Astrocyte of the cerebellum (primary cell): ENCODE results near the gene WDR62.
"Not testable (repeated sequence)": the region's sequence is repeated elsewhere in the genome, so short reads cannot be mapped to it uniquely, and the experiment has no call there.

Experiments used
- DNase-seq: peaks from one replicate; pipeline ENCODE4 v3.0.0-alpha.2; 2011; ENCODE audit warnings: low read depth
- H3K4me3 ChIP-seq: 2 replicates; pipeline ENCODE4 v1.5.1; 2011; ENCODE audit warnings: mild to moderate bottlenecking, low read depth, low read length, moderate library complexity
- CTCF ChIP-seq: IDR thresholded peaks from 2 replicates; pipeline ENCODE4 v1.5.1; 2012; ENCODE audit warnings: low read length, low read depth, moderate library complexity, mild to moderate bottlenecking; ENCODE audit errors: missing control alignments
- in situ Hi-C: cut with HindIII; loops from 2 replicates; pipeline ENCODE4 v1.10.0; 2017; ENCODE audit warnings: low sequenced_read_pairs

Gene WDR62

DNA sequence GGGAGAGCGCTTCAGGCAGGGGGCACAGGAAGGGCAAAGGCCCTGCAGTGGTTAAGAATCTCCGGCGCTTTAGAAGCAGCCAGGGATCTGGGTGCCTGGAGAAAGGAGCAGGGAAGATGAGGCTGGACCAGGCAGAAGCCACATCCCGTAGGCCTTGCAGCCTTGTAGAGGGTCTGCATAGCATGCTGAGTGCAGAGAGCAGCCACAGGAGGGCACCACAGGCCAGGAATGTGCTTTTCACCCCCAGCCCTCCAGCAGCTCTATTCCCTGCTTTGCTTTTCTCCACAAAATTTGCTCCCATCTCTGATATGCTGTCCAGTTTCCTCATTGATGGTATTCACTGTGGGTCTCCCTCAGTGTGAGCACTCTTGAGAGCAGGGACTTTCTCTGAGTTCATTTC lies 5.7 kb downstream of the WDR62 start:
- H3K4me3 ChIP-seq = no peak overlapping the region
- peak; percentile 81 for TF ChIP-seq CTCF
- in situ Hi-C loops = no loop called here
- peak; percentile 40 for DNase-seq

- H3K4me3 ChIP-seq = no peak overlapping the region
- no peak for DNase-seq
- in situ Hi-C loops = no loop called here
- TF ChIP-seq CTCF = no peak
Observed at GRCh38 chr19:36061367-36061766, 6.7 kb downstream of the WDR62 start.

- no peak overlapping the region for H3K4me3 ChIP-seq
- TF ChIP-seq CTCF = no peak
- no peak for DNase-seq
Observed at GRCh38 chr19:36064826-36065225, 10.1 kb downstream of the WDR62 start.

DNA sequence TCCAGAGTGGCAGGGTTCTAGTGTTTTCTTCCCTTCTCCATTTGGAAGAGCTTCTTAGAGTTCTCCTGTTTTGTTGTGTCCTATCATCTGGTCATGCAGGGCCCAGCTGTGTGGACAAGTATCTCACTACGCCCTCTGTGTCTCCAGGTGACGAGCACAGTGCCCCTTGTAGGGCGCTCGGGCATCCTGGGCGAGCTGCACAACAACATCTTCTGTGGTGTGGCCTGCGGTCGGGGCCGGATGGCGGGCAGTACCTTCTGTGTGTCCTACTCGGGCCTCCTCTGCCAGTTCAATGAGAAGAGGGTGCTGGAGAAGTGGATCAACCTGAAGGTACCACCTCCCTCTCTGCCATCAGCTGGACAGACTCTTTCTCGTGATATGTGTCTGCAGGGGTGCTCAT lies 13.0 kb downstream of the WDR62 start:
- no peak for TF ChIP-seq CTCF
- no peak for DNase-seq
- in situ Hi-C loops = no loop called here

More at GRCh38 chr19:36064826-36065225, 10.1 kb downstream of the WDR62 start:
- in situ Hi-C loops = no loop called here

DNA sequence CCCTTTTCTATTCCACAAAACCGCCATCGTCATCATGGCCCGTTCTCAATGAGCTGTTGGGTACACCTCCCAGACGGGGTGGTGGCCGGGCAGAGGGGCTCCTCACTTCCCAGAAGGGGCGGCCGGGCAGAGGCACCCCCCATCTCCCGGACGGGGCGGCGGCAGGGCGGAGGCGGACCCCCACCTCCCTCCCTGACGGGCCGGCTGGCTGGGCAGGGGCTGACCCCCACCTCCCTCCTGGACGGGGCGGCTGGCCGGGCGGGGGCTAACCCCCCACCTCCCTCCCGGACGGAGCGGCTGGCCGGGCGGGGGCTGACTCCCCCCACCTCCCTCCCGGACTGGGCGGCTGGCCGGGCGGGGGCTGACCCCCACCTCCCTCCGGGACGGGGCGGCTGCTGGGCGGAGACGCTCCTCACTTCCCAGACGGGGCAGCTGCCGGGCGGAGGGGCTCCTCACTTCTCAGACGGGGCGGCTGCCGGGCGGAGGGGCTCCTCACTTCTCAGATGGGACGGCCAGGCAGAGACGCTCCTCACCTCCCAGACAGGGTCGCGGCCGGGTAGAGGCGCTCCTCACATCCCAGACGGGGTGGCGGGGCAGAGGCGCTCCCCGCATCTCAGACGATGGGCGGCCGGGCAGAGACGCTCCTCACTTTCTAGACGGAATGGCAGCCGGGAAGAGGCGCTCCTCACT lies 14.3 kb downstream of the WDR62 start:
- in situ Hi-C loops, DNase-seq: not testable (repeated sequence)

More for the DNA sequence above, 13.0 kb downstream of the WDR62 start:
- no peak overlapping the region for H3K4me3 ChIP-seq

GRCh38 chr19:36072081-36072480 lies 17.4 kb downstream of the WDR62 start:
- no peak for TF ChIP-seq CTCF
- in situ Hi-C loops = no loop called here
- H3K4me3 ChIP-seq = no peak overlapping the region
- no peak for DNase-seq

More for the DNA sequence above, 14.3 kb downstream of the WDR62 start:
- H3K4me3 ChIP-seq = not testable (repeated sequence)

DNA sequence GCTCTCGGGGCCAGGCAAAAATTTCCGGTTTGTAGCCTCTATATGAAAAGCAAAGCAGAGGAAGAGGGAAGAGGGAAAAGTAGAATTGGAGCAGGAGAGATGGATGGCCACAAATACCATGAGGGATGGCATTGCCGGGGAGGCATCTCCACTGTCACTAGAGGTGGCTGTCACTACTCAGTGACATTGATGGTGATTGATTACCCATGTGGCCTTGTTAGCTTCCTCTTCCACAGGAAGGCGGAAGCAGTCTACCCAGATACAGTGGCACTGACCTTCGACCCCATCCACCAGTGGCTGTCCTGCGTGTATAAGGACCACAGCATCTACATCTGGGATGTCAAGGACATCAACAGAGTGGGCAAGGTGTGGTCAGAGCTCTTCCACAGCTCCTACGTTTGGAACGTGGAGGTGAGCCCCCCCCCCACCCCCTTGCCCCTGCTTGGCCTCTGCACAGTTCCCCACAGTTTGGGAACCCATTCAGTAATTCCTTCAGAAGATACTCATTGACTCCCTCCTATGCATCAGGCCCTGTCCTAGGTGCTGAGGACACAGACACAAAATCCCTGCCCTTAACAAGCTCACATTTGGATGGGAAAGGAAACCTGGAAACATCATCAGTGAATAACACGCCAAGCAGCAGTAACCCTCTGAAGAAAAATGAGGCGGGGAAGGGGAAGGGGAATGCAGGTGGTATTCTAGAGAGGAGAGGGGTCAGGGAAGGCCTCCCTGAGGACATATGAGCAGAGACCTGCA lies 18.6 kb downstream of the WDR62 start:
- TF ChIP-seq CTCF = no peak
- H3K4me3 ChIP-seq = no peak overlapping the region
- no peak for DNase-seq
- in situ Hi-C loops = no loop called here
